ENCODE results near the gene OGFOD3. TPM values are rescaled to one million over a fixed set of nuclear protein-coding genes. Genes with fewer than 3 reads are reported as not detected.
A peak's percentile ranks its signal among the peaks of the same experiment; 100 is the strongest.

The OGFOD3 gene
- total and polyA plus RNA-seq, 9 of the 15 experiments (the other 6 are each of a cell fraction or from before 2014, with no cell fraction given): 0.69 to 44.7 (median 18.9) TPM

GRCh38 chr17:82410014-82410716 lies 8.2 kb downstream of the OGFOD3 start:
- no peak for ATAC-seq
- CTCF ChIA-PET (ENCODE audit: low intra/inter-chr PET ratio): no interaction called here

More at GRCh38 chr17:82410014-82410716, 8.2 kb downstream of the OGFOD3 start:
- Histone ChIP-seq H3K9me1 (ENCODE audit: control insufficient read depth, insufficient read depth, low read length) (peaks cover 5% of the 10 kb centered on the region), H3K27me3 (ENCODE audit: control insufficient read depth in 2 of 2, insufficient read depth in 2 of 2, low read length in 2 of 2) (no peaks in the 10 kb centered on the region), H3K4me3 (no peak overlapping the region), H3K27ac (ENCODE audit: extremely low read depth, low read depth, low read length) (no peak overlapping the region), H4K20me1 (replicated peaks; ENCODE audit: control insufficient read depth, insufficient read depth, low read length) (peaks cover 4% of the 10 kb centered on the region), H3K4me2 (ENCODE audit: insufficient read depth, low read length) (no peak overlapping the region), H3K9me3 (replicated peaks; ENCODE audit: control insufficient read depth, insufficient read depth, low read depth, low read length) (no peaks in the 10 kb centered on the region), H3K36me3 (ENCODE audit: control insufficient read depth, insufficient read depth, low read length) (peaks cover 19% of the 10 kb centered on the region; the same call in 2 of the 3 replicates), H3K4me1 (replicated peaks in 1 of 2; ENCODE audit: control insufficient read depth in 2 of 2, insufficient read depth in 2 of 2, low read length in 2 of 2) (peaks cover 0 to 31% of the 10 kb centered on the region in 2 experiments; a peak in 3 of 5 replicates), H3K79me2 (ENCODE audit: control insufficient read depth, insufficient read depth, low read length) (peaks cover 15% of the 10 kb centered on the region; the same call in 2 of the 3 replicates), H2AFZ (ENCODE audit: low read depth, low read length) (no peak overlapping the region), H3K9ac (ENCODE audit: insufficient read depth in 1 of 2, low read depth in 2 of 2, low read length in 2 of 2) (peak overlapping the region in 1 of 2 experiments; percentile 70; a peak in 2 of 4 replicates)
- FAIRE-seq (no peak), DNase-seq (ENCODE audit: extremely low read depth in 1 of 4, low spot score in 3 of 4) (no peak)
- in situ Hi-C loops (cut with MboI): no loop called here
- POLR2A ChIA-PET: interaction anchor here (1.0 to 1.5 kb wide), 2 partner anchors 10 to 52 kb away, joined by 3 to 5 read pairs; no protein-coding TSS in a partner anchor
- intact Hi-C loops (cut with micrococcal nuclease): loop anchor here (10.0 kb wide), 1 partner anchor 145 kb away; no protein-coding TSS in a partner anchor
- TF ChIP-seq FOXK2 (conservative IDR thresholded peaks at IDR 0.05 in 1 of 2, IDR thresholded peaks at IDR 0.05 in 1 of 2; ENCODE audit: low read depth in 2 of 2): no peak
- TF ChIP-seq, protein P1, sequence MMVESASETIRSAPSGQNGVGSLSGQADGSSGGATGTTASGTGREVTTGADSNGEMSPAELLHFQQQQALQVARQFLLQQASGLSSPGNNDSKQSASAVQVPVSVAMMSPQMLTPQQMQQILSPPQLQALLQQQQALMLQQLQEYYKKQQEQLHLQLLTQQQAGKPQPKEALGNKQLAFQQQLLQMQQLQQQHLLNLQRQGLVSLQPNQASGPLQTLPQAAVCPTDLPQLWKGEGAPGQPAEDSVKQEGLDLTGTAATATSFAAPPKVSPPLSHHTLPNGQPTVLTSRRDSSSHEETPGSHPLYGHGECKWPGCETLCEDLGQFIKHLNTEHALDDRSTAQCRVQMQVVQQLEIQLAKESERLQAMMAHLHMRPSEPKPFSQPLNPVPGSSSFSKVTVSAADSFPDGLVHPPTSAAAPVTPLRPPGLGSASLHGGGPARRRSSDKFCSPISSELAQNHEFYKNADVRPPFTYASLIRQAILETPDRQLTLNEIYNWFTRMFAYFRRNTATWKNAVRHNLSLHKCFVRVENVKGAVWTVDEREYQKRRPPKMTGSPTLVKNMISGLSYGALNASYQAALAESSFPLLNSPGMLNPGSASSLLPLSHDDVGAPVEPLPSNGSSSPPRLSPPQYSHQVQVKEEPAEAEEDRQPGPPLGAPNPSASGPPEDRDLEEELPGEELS (CRISPR knock-in tag; IDR thresholded peaks at IDR 0.05; ENCODE audit: borderline replicate concordance): no peak
- TF ChIP-seq ZNF354B (CRISPR knock-in tag; IDR thresholded peaks at IDR 0.05): no peak
- no peak for TF ChIP-seq ZNF445 (CRISPR knock-in tag; IDR thresholded peaks at IDR 0.05; ENCODE audit: low read depth)
- no peak for TF ChIP-seq L3MBTL2 (IDR thresholded peaks at IDR 0.05)
- no TSS peak for BruUV-seq (replicated peaks)
- 86% methylated on average over 13 of the region's 14 CpGs for WGBS (ENCODE audit: insufficient coverage, low coverage, missing lambda C conversion rate)
